ENCODE data around the gene VTI1A. TPM values are rescaled to one million over a fixed set of nuclear protein-coding genes. Genes with fewer than 3 reads are reported as not detected.

The VTI1A gene
- total and polyA plus RNA-seq, 7 donors, result 9.9 to 31.5 (median 20.1) TPM

DNA sequence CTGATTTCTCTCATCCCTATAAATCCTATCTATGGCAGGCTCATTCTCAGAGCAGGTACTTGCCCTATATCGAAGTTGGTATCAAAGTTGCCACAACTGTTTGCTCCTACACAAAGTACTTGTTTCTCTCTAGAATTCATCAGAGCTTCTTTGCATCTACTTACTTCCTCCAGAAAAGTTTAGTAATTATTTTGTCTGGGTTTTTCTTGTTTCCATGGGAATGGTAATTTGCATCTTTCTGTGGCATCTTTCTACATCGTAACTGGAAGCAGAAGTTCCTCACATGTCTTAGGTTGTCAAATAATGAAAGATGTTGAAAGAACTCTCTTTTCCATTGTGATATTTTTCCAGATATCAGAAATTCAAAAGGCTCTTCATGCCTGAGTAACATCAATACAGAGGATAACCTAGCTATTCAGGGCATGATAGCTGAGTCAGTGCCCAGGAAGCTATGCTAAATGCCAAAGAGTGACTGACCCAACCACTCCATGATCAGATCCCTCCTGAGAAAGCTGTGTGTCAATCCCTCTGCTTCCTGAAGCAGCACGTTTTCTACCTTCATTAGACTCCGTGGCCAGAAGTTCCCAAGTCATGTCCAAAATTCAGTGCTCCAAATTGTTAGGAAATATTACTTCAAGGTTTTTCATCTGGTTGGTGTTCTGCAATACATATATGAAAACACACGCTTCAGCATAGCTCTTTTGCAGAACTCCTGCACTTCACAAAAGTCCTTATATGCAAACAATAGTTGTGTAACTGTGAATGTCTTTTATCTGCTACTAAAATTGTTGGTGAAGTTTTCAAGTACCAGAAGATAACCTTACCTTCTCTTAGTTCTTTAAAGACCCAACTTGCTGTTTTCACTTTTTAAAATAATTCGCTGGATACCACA, 216.5 kb downstream of the VTI1A start:
- H3K9me3 ChIP-seq, result no peaks in the 10 kb centered on the region
- WGBS, 3 donors, result 85 to 97% (median 89%) methylated on average over 6 of the region's 6 CpGs
- DNase-seq (no peak), ATAC-seq (no peak)
- H3K4me1 ChIP-seq, result no peaks in the 10 kb centered on the region
- H3K36me3 ChIP-seq (ENCODE audit: insufficient read depth in 1 of 2, low read depth in 1 of 2), result peaks cover 3 to 4% of the 10 kb centered on the region in 2 donors
- H3K4me3 ChIP-seq, result no peak overlapping the region
- TF ChIP-seq, protein P1, sequence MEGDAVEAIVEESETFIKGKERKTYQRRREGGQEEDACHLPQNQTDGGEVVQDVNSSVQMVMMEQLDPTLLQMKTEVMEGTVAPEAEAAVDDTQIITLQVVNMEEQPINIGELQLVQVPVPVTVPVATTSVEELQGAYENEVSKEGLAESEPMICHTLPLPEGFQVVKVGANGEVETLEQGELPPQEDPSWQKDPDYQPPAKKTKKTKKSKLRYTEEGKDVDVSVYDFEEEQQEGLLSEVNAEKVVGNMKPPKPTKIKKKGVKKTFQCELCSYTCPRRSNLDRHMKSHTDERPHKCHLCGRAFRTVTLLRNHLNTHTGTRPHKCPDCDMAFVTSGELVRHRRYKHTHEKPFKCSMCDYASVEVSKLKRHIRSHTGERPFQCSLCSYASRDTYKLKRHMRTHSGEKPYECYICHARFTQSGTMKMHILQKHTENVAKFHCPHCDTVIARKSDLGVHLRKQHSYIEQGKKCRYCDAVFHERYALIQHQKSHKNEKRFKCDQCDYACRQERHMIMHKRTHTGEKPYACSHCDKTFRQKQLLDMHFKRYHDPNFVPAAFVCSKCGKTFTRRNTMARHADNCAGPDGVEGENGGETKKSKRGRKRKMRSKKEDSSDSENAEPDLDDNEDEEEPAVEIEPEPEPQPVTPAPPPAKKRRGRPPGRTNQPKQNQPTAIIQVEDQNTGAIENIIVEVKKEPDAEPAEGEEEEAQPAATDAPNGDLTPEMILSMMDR (IDR thresholded peaks at IDR 0.05), result no peak
- intact Hi-C loops (cut with DNase I), result no loop called here
- H3K27me3 ChIP-seq (ENCODE audit: insufficient read depth in 3 of 3, low read length in 2 of 3), result no peaks in the 10 kb centered on the region
- no peak overlapping the region for H3K27ac ChIP-seq

DNA sequence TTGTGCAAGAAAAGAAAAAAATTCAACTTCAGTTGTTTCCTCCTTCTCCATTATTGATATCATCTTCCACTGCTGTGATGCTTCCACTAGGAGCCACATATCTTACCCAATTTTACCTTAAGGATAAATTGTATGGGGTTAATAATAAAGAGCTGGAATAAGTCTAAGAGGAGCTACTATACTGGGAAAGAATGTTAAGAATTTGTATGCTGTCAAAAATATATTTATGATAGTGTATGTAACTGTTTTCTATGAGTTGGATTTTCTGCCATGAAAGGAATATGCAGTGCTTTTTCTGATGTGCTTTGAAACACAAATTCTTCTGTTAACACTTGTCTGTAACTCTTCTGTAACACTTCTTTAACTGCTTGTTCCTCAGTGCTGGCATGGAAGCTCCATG, 219.1 kb downstream of the VTI1A start:
- H3K4me1 ChIP-seq, result no peaks in the 10 kb centered on the region
- H3K4me3 ChIP-seq, result no peak overlapping the region
- no peaks in the 10 kb centered on the region for H3K9me3 ChIP-seq
- no peak overlapping the region for H3K27ac ChIP-seq
- DNase-seq (no peak), ATAC-seq (no peak)
- TF ChIP-seq, protein P1 (IDR thresholded peaks at IDR 0.05), result no peak
- intact Hi-C loops (cut with DNase I), result no loop called here
- H3K36me3 ChIP-seq (ENCODE audit: insufficient read depth in 1 of 2, low read depth in 1 of 2), result peaks cover 4 to 11% of the 10 kb centered on the region in 2 donors
- H3K27me3 ChIP-seq (ENCODE audit: insufficient read depth in 3 of 3, low read length in 2 of 3), result no peaks in the 10 kb centered on the region

DNA sequence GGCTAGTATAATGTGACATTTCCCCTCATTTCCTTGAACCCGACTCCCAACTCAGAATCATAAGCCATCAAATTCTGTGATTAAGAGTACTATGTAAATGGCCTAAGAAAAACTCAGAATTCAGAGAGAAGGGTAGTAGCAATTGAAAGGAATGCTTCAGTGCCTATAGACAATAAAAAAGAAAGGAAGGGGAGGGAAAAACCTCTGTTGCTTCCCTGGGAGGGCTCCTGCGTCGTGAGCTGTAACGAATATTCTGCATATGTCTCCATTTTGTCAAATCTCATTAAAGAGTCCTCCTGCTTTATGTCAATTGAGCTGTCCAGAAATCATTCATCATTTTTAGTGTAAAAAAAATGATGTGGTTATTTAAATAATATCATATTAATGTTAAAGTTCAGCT, 223.0 kb downstream of the VTI1A start:
- TF ChIP-seq, protein P1 (IDR thresholded peaks at IDR 0.05), result no peak
- H3K36me3 ChIP-seq (ENCODE audit: insufficient read depth in 1 of 2, low read depth in 1 of 2), result peaks cover 4 to 11% of the 10 kb centered on the region in 2 donors
- intact Hi-C loops (cut with DNase I), result no loop called here
- 92 to 96% (median 93%) methylated on average over 4 of the region's 4 CpGs for WGBS, 3 donors
- H3K27ac ChIP-seq, result no peak overlapping the region
- ATAC-seq, result no peak
- DNase-seq, result no peak
- H3K9me3 ChIP-seq, result no peaks in the 10 kb centered on the region
- no peaks in the 10 kb centered on the region for H3K4me1 ChIP-seq
- H3K4me3 ChIP-seq, result no peak overlapping the region
- H3K27me3 ChIP-seq (ENCODE audit: insufficient read depth in 3 of 3, low read length in 2 of 3), result no peaks in the 10 kb centered on the region

GRCh38 chr10:112671743-112672142, 224.7 kb downstream of the VTI1A start:
- no peak overlapping the region for H3K4me3 ChIP-seq
- peaks cover 4 to 11% of the 10 kb centered on the region in 2 donors for H3K36me3 ChIP-seq (ENCODE audit: insufficient read depth in 1 of 2, low read depth in 1 of 2)
- no peaks in the 10 kb centered on the region for H3K27me3 ChIP-seq (ENCODE audit: insufficient read depth in 3 of 3, low read length in 2 of 3)
- no peak for DNase-seq
- intact Hi-C loops (cut with DNase I), result no loop called here
- no peaks in the 10 kb centered on the region for H3K4me1 ChIP-seq
- WGBS, 3 donors, result 91 to 94% (median 93%) methylated on average over 4 of the region's 4 CpGs
- TF ChIP-seq, protein P1 (IDR thresholded peaks at IDR 0.05), result no peak
- H3K9me3 ChIP-seq, result no peaks in the 10 kb centered on the region
- no peak overlapping the region for H3K27ac ChIP-seq
- ATAC-seq, result no peak
